NCI-H1417 treated with DMSO at 0.1 percent for 48 hours (cell line): ENCODE data around the gene TMEM217.

Experiments
- DNase-seq: peaks from one replicate; lab custom pipeline; 2025; lab: John Stamatoyannopoulos, UW

The TMEM217 gene

DNA sequence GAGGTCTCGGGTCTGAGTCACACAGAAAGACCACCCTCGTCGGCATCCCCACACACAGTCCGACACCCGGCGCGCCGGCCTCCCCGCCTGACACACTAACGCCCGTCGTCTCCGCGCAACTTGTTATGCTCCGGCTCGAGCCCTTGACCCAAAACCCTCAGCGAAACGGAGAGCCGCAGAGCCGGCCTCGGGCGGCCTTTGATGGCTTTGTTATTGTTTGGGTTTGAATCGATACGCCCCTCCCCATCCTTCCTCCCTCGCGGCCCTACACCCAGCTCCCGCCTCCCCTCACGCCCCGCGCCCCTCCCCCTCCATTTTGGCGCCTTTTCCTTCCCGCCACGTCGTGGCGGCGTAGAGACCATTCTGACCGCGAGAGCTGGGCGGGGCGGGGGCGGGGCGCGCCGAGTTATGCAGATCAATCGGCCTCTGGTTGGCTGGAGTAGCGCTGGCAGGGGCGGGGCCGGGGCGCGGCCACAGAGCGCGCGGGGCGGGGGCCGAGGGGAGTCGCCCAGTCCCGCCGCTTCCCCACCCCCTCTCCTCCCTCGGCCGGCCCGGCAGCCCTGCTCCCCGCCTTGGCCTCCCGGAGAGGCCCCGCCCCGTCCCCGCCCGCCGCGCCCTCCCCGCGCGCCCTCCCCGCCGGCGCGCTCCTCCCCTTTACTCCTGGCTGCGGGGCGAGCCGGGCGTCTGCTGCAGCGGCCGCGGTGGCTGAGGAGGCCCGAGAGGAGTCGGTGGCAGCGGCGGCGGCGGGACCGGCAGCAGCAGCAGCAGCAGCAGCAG, 88.3 kb downstream of the TMEM217 start, which contains the start of gene PIM1:
Gene PIM1, plus strand, starts transcription at position 657 of the 777 bp plus-strand sequence. CDS start 424 bp downstream, outside the sequence.
- DNase-seq = peak; percentile 84

- peak; percentile 42 for DNase-seq
Measured at GRCh38 chr6:37168811-37169495, 89.0 kb downstream of the TMEM217 start.

- no peak for DNase-seq
Measured at GRCh38 chr6:37168163-37168758, 89.7 kb downstream of the TMEM217 start.

DNA sequence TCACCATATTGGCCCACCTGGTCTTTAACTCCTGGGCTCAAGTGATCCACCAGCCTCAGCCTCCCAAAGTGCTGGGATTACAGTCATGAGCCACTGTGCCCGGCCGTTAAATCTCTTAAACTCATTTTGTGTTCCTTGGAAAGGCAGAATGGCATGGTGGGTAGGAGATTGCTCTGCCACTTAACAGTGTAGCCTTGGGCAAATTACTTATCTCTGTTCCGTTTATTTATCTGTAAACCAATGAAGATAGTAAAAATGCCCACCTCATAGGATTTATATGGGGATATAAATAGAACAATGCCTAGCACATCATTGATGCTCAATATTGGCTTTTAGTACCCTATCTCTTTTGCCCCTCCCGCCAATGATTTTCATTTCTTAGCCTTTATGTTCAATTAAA, 95.2 kb downstream of the TMEM217 start:
- no peak for DNase-seq
